ENCODE data around the gene CHST13.

GRCh38 chr3:126543457-126544061 lies 19.6 kb downstream of the CHST13 start:
- TF ChIP-seq POLR2A (IDR thresholded peaks at IDR 0.05): no peak
- TF ChIP-seq CTCF (IDR thresholded peaks at IDR 0.05): no peak
- TF ChIP-seq POLR2AphosphoS5 (IDR thresholded peaks at IDR 0.05): no peak
